PFSK-1 (cell line): ENCODE results near the gene ZNF185.

Source experiments
- POLR2AphosphoS5 ChIP-seq: IDR thresholded peaks from 2 replicates; pipeline ENCODE4 v1.6.1; 2012; ENCODE audit warnings: low read depth, mild to moderate bottlenecking, control low read depth, low read length, moderate library complexity
- SIN3A ChIP-seq: IDR thresholded peaks from 2 replicates; pipeline ENCODE4 v1.6.1; 2012; ENCODE audit warnings: mild to moderate bottlenecking, low read length, moderate library complexity, borderline replicate concordance; ENCODE audit not compliant: insufficient read depth
- TAF1 ChIP-seq: IDR thresholded peaks from 2 replicates; pipeline ENCODE4 v1.6.1; 2012; ENCODE audit warnings: low read length, control low read depth, borderline replicate concordance; ENCODE audit not compliant: insufficient read depth
- TF ChIP-seq, protein P1 (sequence below), 2 experiments: IDR thresholded peaks; 2 replicates each; pipeline versions ENCODE4 v1.6.1 to v1.8.0; 2011 to 2012; ENCODE audit warnings: low read depth in 2 of 2, low read length in 2 of 2, control low read depth in 1 of 2, inconsistent platforms in 1 of 2, mild to moderate bottlenecking in 1 of 2, moderate library complexity in 1 of 2; ENCODE audit not compliant: insufficient read depth in 1 of 2

DNA sequence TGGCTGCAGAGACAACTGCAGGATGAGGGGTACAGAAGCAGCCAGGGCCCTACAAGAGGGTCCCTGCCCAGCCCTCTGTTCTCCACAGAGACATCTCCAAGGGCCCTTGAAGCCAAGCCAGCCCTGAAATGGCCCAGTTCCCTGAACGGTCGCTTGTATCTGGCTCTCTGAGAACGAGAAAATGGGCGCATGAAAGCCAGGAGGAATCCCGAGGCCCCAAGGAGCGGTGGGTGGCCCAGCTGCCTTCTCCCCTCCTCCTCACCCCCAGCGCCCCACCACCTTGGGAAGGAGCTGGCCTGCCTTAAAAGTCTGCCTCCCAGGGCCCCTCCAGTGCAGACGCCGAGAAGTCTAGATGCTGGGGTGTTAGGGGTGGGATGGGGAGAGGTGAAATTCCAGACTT, 5.7 kb downstream of the ZNF185 start:
- TF ChIP-seq TAF1 (no peak), POLR2AphosphoS5 (no peak), SIN3A (no peak)
- TF ChIP-seq, protein P1, sequence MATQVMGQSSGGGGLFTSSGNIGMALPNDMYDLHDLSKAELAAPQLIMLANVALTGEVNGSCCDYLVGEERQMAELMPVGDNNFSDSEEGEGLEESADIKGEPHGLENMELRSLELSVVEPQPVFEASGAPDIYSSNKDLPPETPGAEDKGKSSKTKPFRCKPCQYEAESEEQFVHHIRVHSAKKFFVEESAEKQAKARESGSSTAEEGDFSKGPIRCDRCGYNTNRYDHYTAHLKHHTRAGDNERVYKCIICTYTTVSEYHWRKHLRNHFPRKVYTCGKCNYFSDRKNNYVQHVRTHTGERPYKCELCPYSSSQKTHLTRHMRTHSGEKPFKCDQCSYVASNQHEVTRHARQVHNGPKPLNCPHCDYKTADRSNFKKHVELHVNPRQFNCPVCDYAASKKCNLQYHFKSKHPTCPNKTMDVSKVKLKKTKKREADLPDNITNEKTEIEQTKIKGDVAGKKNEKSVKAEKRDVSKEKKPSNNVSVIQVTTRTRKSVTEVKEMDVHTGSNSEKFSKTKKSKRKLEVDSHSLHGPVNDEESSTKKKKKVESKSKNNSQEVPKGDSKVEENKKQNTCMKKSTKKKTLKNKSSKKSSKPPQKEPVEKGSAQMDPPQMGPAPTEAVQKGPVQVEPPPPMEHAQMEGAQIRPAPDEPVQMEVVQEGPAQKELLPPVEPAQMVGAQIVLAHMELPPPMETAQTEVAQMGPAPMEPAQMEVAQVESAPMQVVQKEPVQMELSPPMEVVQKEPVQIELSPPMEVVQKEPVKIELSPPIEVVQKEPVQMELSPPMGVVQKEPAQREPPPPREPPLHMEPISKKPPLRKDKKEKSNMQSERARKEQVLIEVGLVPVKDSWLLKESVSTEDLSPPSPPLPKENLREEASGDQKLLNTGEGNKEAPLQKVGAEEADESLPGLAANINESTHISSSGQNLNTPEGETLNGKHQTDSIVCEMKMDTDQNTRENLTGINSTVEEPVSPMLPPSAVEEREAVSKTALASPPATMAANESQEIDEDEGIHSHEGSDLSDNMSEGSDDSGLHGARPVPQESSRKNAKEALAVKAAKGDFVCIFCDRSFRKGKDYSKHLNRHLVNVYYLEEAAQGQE (IDR thresholded peaks at IDR 0.05; ENCODE audit: insufficient read depth in 1 of 2, low read depth in 2 of 2, low read length in 2 of 2): no peak
